Keratinocyte (primary cell): ENCODE measurements around the gene PUM1. TPM values are rescaled to one million over a fixed set of nuclear protein-coding genes. Genes with fewer than 3 reads are reported as not detected.

Experiments
- DNase-seq: peaks from one replicate; pipeline ENCODE4 v3.0.0-alpha.2; 2011; ENCODE audit warnings: low read depth, missing footprints, low spot score
- FAIRE-seq: peaks from 2 replicates; lab custom pipeline; 2011; peaks lifted over from hg19 to GRCh38; lab: Jason Lieb, UNC
- H2AFZ ChIP-seq: 2 replicates; pipeline ENCODE4 v1.6.0; 2012; ENCODE audit warnings: low read length, control low read depth, inconsistent platforms; ENCODE audit not compliant: control insufficient read depth
- H3K27ac ChIP-seq: 2 replicates; pipeline ENCODE4 v1.5.1; 2011; ENCODE audit warnings: low read length; ENCODE audit not compliant: control insufficient read depth, insufficient read depth
- H3K27me3 ChIP-seq: 3 replicates; pipeline ENCODE4 v1.6.0; 2011; ENCODE audit warnings: low read length; ENCODE audit not compliant: control insufficient read depth, insufficient read depth; ENCODE audit errors: extremely low read depth
- H3K36me3 ChIP-seq, 2 experiments: 2 replicates in 1 of 2; 3 replicates in 1 of 2; pipeline ENCODE4 v1.5.1; 2011; ENCODE audit warnings: low read length in 2 of 2, mild to moderate bottlenecking in 1 of 2; ENCODE audit not compliant: control insufficient read depth in 2 of 2, insufficient read depth in 2 of 2; ENCODE audit errors: extremely low read depth in 1 of 2
- H3K4me1 ChIP-seq: 3 replicates; pipeline ENCODE4 v1.5.1; 2011; ENCODE audit warnings: low read length; ENCODE audit not compliant: control insufficient read depth, insufficient read depth; ENCODE audit errors: extremely low read depth
- H3K4me2 ChIP-seq: 3 replicates; pipeline ENCODE4 v1.6.0; 2011; ENCODE audit warnings: low read depth, low read length; ENCODE audit not compliant: control insufficient read depth, insufficient read depth; ENCODE audit errors: extremely low read depth
- H3K4me3 ChIP-seq, 3 experiments: fragments of 200-600 bp in 1 of 3; sonication (generic) in 1 of 3; 2 replicates in 2 of 3; 3 replicates in 1 of 3; pipeline ENCODE4 v1.5.1; 2011 to 2016; ENCODE audit warnings: low read length in 3 of 3, mild to moderate bottlenecking in 3 of 3, control low read depth in 2 of 3, inconsistent platforms in 1 of 3, low read depth in 1 of 3, mixed read lengths in 1 of 3, mixed run types in 1 of 3, moderate library complexity in 1 of 3; ENCODE audit not compliant: control insufficient read depth in 2 of 3, insufficient read depth in 2 of 3; ENCODE audit errors: extremely low read depth in 1 of 3
- H3K79me2 ChIP-seq: 2 replicates; pipeline ENCODE4 v1.6.0; 2012; ENCODE audit warnings: low read length; ENCODE audit not compliant: control insufficient read depth, insufficient read depth
- H3K9ac ChIP-seq: 3 replicates; pipeline ENCODE4 v1.6.0; 2011; ENCODE audit warnings: low read length; ENCODE audit not compliant: control insufficient read depth, insufficient read depth; ENCODE audit errors: extremely low read depth
- H3K9me1 ChIP-seq: 3 replicates; pipeline ENCODE4 v1.6.0; 2011; ENCODE audit warnings: low read length; ENCODE audit not compliant: control insufficient read depth, insufficient read depth; ENCODE audit errors: extremely low read depth
- H3K9me3 ChIP-seq: 2 replicates; pipeline ENCODE4 v1.5.1; 2012; ENCODE audit warnings: low read depth, low read length; ENCODE audit not compliant: control insufficient read depth
- H4K20me1 ChIP-seq: 3 replicates; pipeline ENCODE4 v1.6.0; 2011; ENCODE audit warnings: low read length; ENCODE audit not compliant: control insufficient read depth, insufficient read depth; ENCODE audit errors: extremely low read depth
- EZH2 ChIP-seq: IDR thresholded peaks from one replicate; pipeline ENCODE4 v1.6.1; 2012; ENCODE audit warnings: inconsistent platforms, mild to moderate bottlenecking, low read length, moderate library complexity
- dilution Hi-C: fragments of 300-500 bp; cut with MboI; formaldehyde crosslinking; loops from one replicate; pipeline ENCODE4 v1.7.0; 2020; ENCODE audit warnings: low sequenced_read_pairs; ENCODE audit not compliant: extremely low pct_ligation_motif_present
- polyA plus RNA-seq, 5 experiments: library from polyadenylated mRNA; depleted of rRNA in 3 of 5; stranded (reverse) in 3 of 5; stranded (forward) in 1 of 5; unstranded in 1 of 5; fragments of >200 nt; gene quantifications; 1 replicate in 1 of 5; 2 replicates in 3 of 5; 3 replicates in 1 of 5; pipeline versions ENCODE4 v1.2.1 to v1.2.3, GENCODE V29; 2011 to 2012; ENCODE audit warnings: missing spikeins in 2 of 5, low read depth in 1 of 5, low replicate concordance in 1 of 5
- TF ChIP-seq, protein P1 (sequence below), 3 experiments: IDR thresholded peaks in 1 of 3; conservative IDR thresholded peaks in 1 of 3; optimal IDR thresholded peaks in 1 of 3; 2 replicates in 2 of 3; 3 replicates in 1 of 3; pipeline versions ENCODE3 to v1.5.1; 2011; ENCODE audit warnings: low read length in 3 of 3, mild to moderate bottlenecking in 3 of 3, moderate library complexity in 2 of 3, control low read depth in 1 of 3, inconsistent platforms in 1 of 3; ENCODE audit not compliant: insufficient read depth in 2 of 3; ENCODE audit errors: extremely low read depth in 1 of 3

The PUM1 gene
- polyA plus RNA-seq, 1 donor (not counting 4 experiments of a cell fraction or from before 2014, with no cell fraction given) = 68.6 TPM

DNA sequence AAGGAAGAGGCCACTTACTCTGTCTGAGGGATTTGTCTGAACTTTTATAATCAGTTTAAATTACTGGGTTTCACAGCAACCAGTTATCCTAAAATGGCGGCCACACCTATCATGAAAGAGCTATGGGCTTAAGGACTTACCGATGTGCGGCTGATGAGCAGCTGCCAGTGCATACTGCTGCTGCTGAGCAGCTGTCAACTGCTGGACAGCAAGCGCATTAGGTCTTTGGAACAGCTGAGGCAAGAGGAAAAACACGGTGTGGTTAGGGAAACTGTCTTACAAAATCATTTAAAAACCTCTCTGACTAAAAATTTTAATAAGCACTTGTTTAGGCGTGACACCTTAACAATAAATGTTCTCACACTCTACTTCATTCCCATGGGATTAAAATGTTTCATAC is 84.3 kb downstream of the PUM1 start:
- Histone ChIP-seq H2AFZ (no peak overlapping the region), H3K79me2 (peaks cover 83% of the 10 kb centered on the region), H3K4me1 (peaks cover 6% of the 10 kb centered on the region), H3K27me3 (no peaks in the 10 kb centered on the region), H3K4me3 (no peak overlapping the region), H3K9me1 (no peaks in the 10 kb centered on the region), H3K9ac (no peak overlapping the region), H3K4me2 (no peak overlapping the region), H3K36me3 (peaks cover 19 to 23% of the 10 kb centered on the region in 2 experiments), H3K27ac (no peak overlapping the region), H3K9me3 (no peaks in the 10 kb centered on the region), H4K20me1 (peaks cover 8% of the 10 kb centered on the region)
- no peak for FAIRE-seq
- no peak for DNase-seq
- TF ChIP-seq EZH2 = no peak
- TF ChIP-seq, protein P1, sequence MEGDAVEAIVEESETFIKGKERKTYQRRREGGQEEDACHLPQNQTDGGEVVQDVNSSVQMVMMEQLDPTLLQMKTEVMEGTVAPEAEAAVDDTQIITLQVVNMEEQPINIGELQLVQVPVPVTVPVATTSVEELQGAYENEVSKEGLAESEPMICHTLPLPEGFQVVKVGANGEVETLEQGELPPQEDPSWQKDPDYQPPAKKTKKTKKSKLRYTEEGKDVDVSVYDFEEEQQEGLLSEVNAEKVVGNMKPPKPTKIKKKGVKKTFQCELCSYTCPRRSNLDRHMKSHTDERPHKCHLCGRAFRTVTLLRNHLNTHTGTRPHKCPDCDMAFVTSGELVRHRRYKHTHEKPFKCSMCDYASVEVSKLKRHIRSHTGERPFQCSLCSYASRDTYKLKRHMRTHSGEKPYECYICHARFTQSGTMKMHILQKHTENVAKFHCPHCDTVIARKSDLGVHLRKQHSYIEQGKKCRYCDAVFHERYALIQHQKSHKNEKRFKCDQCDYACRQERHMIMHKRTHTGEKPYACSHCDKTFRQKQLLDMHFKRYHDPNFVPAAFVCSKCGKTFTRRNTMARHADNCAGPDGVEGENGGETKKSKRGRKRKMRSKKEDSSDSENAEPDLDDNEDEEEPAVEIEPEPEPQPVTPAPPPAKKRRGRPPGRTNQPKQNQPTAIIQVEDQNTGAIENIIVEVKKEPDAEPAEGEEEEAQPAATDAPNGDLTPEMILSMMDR (optimal IDR thresholded peaks at IDR 0.05 in 1 of 3, IDR thresholded peaks at IDR 0.05 in 1 of 3, conservative IDR thresholded peaks at IDR 0.05 in 1 of 3; ENCODE audit: extremely low read depth in 1 of 3, insufficient read depth in 2 of 3, low read length in 3 of 3) = no peak
- dilution Hi-C loops = no loop called here

DNA sequence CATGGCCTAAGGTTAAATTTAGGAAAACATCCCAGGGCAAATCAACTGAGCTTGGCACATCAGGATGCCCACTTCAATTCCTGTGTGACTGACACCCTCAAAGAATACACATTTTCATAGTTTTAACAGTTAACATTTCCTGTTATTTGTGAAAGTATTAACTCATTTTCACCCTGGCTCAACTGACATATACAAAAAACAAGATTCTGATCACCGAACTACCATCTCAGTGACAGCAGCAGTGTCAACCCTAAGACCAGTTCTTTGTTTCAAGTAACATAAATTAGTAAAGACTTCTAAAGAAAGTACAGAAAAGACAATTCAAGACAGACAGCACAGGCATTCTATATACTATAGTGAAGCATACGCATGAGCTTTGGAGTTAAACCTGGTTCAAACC is 88.0 kb downstream of the PUM1 start:
- no peaks in the 10 kb centered on the region for H3K9me1 ChIP-seq
- H2AFZ ChIP-seq = no peak overlapping the region
- H3K9me3 ChIP-seq = no peaks in the 10 kb centered on the region
- FAIRE-seq (no peak), DNase-seq (no peak)
- no peak overlapping the region for H3K27ac ChIP-seq
- no peak overlapping the region for H3K4me2 ChIP-seq
- peaks cover 9% of the 10 kb centered on the region for H4K20me1 ChIP-seq
- TF ChIP-seq EZH2 = no peak
- TF ChIP-seq, protein P1 (optimal IDR thresholded peaks at IDR 0.05 in 1 of 3, IDR thresholded peaks at IDR 0.05 in 1 of 3, conservative IDR thresholded peaks at IDR 0.05 in 1 of 3; ENCODE audit: extremely low read depth in 1 of 3, insufficient read depth in 2 of 3, low read length in 3 of 3) = no peak
- H3K4me3 ChIP-seq = no peak overlapping the region
- H3K27me3 ChIP-seq = no peaks in the 10 kb centered on the region
- peaks cover 20 to 34% of the 10 kb centered on the region in 2 experiments for H3K36me3 ChIP-seq
- no peak overlapping the region for H3K9ac ChIP-seq
- peaks cover 6% of the 10 kb centered on the region for H3K4me1 ChIP-seq
- dilution Hi-C loops = no loop called here
- H3K79me2 ChIP-seq = peaks cover 59% of the 10 kb centered on the region
